Activated T-helper 2 cell treated with anti-CD3 and anti-CD28 coated beads, Interferon-gamma antibody, Interleukin-2, Interleukin-4, amounts not matched to agents 10 μg/mL and 5 μg/mL and 100 μg/mL, durations not matched to agents 14 hours and 24 hours and 36 hours (primary cell): Measurements from ENCODE around the gene FCN1. TPM values are rescaled to one million over a fixed set of nuclear protein-coding genes. Genes with fewer than 3 reads are reported as not detected.

Experiments
- DNase-seq: peaks from one replicate; pipeline ENCODE4 v3.0.0; 2021; ENCODE audit warnings: low spot score
- H3K27ac Mint-ChIP-seq: one replicate; pipeline ENCODE4 v1.8.0; 2021; ENCODE audit warnings: mixed read lengths
- H3K27me3 Mint-ChIP-seq: one replicate; pipeline ENCODE4 v1.8.0; 2021; ENCODE audit warnings: low read depth, mixed read lengths
- H3K36me3 Mint-ChIP-seq: one replicate; pipeline ENCODE4 v1.8.0; 2021; ENCODE audit warnings: low read depth, mixed read lengths
- H3K4me1 Mint-ChIP-seq: one replicate; pipeline ENCODE4 v1.8.0; 2021; ENCODE audit warnings: low read depth, mixed read lengths
- H3K4me3 Mint-ChIP-seq: one replicate; pipeline ENCODE4 v1.8.0; 2021; ENCODE audit warnings: low read depth, mild to moderate bottlenecking, moderate library complexity, mixed read lengths
- H3K9me3 Mint-ChIP-seq: one replicate; pipeline ENCODE4 v1.8.0; 2021; ENCODE audit warnings: mixed read lengths
- intact Hi-C: fragments of 100-400 bp; cut with micrococcal nuclease; formaldehyde crosslinking; loops from one replicate; pipeline ENCODE4 v1.15.1; 2023
- total RNA-seq: library from RNA; stranded (reverse); gene quantifications from 2 replicates; pipeline ENCODE4 v1.2.3, GENCODE V29; 2022

The FCN1 gene
- total RNA-seq, 1 donor from 2014 or later, result not detected

DNA sequence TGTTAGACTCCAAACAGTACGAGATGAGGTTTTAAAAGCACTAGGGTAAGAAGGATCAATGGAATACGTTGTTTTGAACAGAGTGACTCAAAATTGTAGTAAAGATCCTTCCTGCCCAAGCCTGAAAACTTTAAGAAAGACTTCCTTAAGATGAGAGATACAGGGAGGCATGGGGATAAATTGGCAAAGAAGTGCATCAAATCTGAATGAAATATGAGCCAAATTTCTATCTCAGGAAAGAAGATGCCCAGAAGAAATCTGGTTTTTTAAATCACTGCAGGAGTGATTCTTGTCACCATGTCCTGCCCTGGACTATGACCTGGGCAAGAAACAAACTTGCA, 22.2 kb downstream of the FCN1 start:
- intact Hi-C loops, result no loop called here
- Mint-ChIP-seq H3K4me1 (no peaks in the 10 kb centered on the region), H3K27ac (no peak overlapping the region), H3K4me3 (no peak overlapping the region), H3K9me3 (peaks cover 7% of the 10 kb centered on the region), H3K27me3 (no peaks in the 10 kb centered on the region), H3K36me3 (no peaks in the 10 kb centered on the region)
- DNase-seq, result no peak

DNA sequence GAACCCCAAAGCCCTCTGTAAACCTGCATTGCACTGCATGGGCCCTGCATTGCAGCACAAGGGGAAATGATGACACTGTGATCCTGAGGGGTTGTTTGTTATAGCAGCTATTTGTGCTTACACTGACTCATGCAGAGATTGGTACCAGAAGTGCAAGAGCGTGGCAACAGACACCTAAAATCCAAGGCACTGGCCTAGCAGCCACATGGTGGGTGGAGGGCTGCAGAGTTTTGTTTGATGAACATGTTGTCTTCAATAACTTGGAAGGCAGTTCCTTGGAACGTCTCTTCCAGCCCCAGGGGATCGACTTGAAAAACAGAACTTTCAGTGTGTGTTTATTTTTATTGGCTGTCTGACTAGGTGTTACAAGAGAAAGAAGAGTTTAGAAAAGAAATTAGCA, 22.6 kb downstream of the FCN1 start:
- Mint-ChIP-seq H3K4me3 (no peak overlapping the region), H3K27ac (no peak overlapping the region), H3K9me3 (peaks cover 7% of the 10 kb centered on the region), H3K36me3 (no peaks in the 10 kb centered on the region), H3K27me3 (no peaks in the 10 kb centered on the region), H3K4me1 (no peaks in the 10 kb centered on the region)
- intact Hi-C loops, result no loop called here
- no peak for DNase-seq

GRCh38 chr9:134894136-134894860, 23.4 kb downstream of the FCN1 start:
- H3K36me3 Mint-ChIP-seq, result no peaks in the 10 kb centered on the region
- H3K4me3 Mint-ChIP-seq, result no peak overlapping the region

GRCh38 chr9:134892820-134893420, 24.8 kb downstream of the FCN1 start:
- Mint-ChIP-seq H3K4me3 (no peak overlapping the region), H3K27me3 (no peaks in the 10 kb centered on the region), H3K27ac (no peak overlapping the region), H3K9me3 (no peaks in the 10 kb centered on the region), H3K36me3 (no peaks in the 10 kb centered on the region), H3K4me1 (no peaks in the 10 kb centered on the region)
- no peak for DNase-seq
- intact Hi-C loops, result no loop called here

More at GRCh38 chr9:134894136-134894860, 23.4 kb downstream of the FCN1 start:
- intact Hi-C loops, result no loop called here
- Mint-ChIP-seq H3K27ac (no peak overlapping the region), H3K27me3 (no peaks in the 10 kb centered on the region), H3K4me1 (no peaks in the 10 kb centered on the region), H3K9me3 (peaks cover 6% of the 10 kb centered on the region)
- DNase-seq, result no peak

DNA sequence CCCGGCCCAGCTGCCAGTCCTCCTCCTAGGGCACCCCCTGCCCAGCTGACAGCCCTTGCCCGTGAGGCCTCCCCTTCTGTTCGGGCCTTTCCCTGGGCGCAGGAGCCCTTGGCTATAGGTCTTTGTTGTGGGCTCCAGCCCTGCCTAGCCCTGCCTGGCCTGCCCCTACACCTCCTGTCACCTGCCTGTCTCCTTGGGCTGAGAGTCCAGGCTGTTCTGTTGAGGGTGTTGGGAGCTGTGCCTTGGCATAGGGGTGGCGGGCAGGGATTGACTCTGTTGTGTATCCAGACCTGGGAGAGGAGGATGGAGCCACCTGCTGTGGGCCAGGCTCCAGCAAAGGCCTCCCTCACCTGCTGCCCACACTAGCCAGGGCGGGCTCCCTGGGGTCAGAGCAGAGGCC, 25.5 kb downstream of the FCN1 start:
- Mint-ChIP-seq H3K36me3 (no peaks in the 10 kb centered on the region), H3K27ac (no peak overlapping the region), H3K4me3 (no peak overlapping the region), H3K27me3 (no peaks in the 10 kb centered on the region), H3K9me3 (no peaks in the 10 kb centered on the region), H3K4me1 (no peaks in the 10 kb centered on the region)
- DNase-seq, result no peak
- intact Hi-C loops, result no loop called here

- Mint-ChIP-seq H3K36me3 (no peaks in the 10 kb centered on the region), H3K9me3 (no peaks in the 10 kb centered on the region), H3K4me3 (no peak overlapping the region), H3K27me3 (no peaks in the 10 kb centered on the region), H3K27ac (no peak overlapping the region), H3K4me1 (no peaks in the 10 kb centered on the region)
- intact Hi-C loops, result no loop called here
- DNase-seq, result no peak
These were observed 26.0 kb downstream of the FCN1 start for GRCh38 chr9:134891713-134892112.

DNA sequence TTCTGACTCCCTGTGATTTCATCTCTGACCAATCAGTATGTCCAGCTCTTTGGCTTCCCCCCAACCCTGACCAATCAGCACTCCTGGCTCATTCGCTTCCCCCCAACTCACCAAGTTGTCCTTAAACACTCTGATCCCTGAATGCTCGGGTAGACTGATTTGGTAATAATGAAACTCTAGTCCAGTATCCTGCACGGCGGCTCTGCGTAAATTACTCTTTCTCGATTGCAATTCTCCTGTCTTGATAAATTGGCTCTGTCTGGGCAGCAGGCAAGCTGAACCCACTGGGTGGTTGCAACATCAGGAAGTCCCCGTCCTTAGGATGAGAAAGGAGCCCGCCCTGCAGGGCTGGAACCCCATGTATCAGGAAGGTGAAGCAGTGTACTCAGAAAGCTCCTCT, 26.7 kb downstream of the FCN1 start:
- Mint-ChIP-seq H3K27me3 (no peaks in the 10 kb centered on the region), H3K4me3 (no peak overlapping the region), H3K27ac (no peak overlapping the region), H3K36me3 (no peaks in the 10 kb centered on the region), H3K4me1 (no peaks in the 10 kb centered on the region), H3K9me3 (no peaks in the 10 kb centered on the region)
- no peak for DNase-seq
- intact Hi-C loops, result no loop called here

GRCh38 chr9:134890155-134890495, 27.6 kb downstream of the FCN1 start:
- Mint-ChIP-seq H3K4me3 (no peak overlapping the region), H3K36me3 (no peaks in the 10 kb centered on the region), H3K4me1 (no peaks in the 10 kb centered on the region), H3K27me3 (no peaks in the 10 kb centered on the region), H3K9me3 (no peaks in the 10 kb centered on the region), H3K27ac (no peak overlapping the region)
- no peak for DNase-seq
- intact Hi-C loops, result no loop called here

DNA sequence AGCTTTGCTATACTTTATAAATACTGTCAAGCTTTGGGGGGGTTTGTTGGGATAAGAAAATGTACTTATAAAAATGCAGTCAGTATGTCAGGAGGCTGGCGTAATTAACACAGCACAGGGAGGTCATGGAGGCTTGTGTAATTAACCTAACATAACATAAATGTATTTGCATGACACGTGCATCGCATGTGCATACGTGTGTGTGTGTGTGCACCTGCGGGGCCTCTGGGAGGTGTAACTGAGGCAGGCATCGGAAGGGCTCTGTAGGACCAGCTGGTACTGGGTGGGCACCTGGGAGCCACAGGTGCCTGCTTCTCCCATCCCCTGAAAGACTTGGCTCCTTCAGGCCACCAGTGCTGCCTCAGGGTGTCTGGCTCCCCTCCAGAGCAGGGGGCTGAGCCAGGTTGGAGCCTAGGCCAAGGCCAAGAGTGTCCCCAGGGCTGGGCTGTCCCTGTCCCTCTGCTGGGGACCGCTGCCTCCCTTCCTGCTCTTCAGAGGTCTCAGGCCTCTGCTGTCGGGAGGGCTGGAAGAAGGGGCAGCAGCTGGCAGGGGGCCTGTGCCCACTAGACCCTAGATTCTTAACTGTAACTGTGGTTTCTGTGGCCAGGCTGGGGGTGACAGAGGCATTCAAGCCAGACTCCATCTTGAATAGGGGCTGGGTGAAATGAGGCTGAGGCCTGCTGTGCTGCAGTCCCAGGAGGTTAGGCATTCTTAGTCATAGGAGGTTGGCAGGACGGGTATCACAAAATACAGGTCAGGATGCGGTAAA, 28.1 kb downstream of the FCN1 start:
- DNase-seq, result no peak
- no peaks in the 10 kb centered on the region for H3K4me1 Mint-ChIP-seq
- intact Hi-C loops, result no loop called here
- H3K27ac Mint-ChIP-seq, result no peak overlapping the region
- no peaks in the 10 kb centered on the region for H3K27me3 Mint-ChIP-seq
- no peak overlapping the region for H3K4me3 Mint-ChIP-seq
- no peaks in the 10 kb centered on the region for H3K36me3 Mint-ChIP-seq
- no peaks in the 10 kb centered on the region for H3K9me3 Mint-ChIP-seq

- H3K27me3 Mint-ChIP-seq, result no peaks in the 10 kb centered on the region
- DNase-seq, result no peak
- intact Hi-C loops, result no loop called here
- no peaks in the 10 kb centered on the region for H3K36me3 Mint-ChIP-seq
- H3K27ac Mint-ChIP-seq, result no peak overlapping the region
- no peaks in the 10 kb centered on the region for H3K4me1 Mint-ChIP-seq
- H3K9me3 Mint-ChIP-seq, result no peaks in the 10 kb centered on the region
- H3K4me3 Mint-ChIP-seq, result no peak overlapping the region
These were observed 29.0 kb downstream of the FCN1 start for GRCh38 chr9:134888603-134889190.

DNA sequence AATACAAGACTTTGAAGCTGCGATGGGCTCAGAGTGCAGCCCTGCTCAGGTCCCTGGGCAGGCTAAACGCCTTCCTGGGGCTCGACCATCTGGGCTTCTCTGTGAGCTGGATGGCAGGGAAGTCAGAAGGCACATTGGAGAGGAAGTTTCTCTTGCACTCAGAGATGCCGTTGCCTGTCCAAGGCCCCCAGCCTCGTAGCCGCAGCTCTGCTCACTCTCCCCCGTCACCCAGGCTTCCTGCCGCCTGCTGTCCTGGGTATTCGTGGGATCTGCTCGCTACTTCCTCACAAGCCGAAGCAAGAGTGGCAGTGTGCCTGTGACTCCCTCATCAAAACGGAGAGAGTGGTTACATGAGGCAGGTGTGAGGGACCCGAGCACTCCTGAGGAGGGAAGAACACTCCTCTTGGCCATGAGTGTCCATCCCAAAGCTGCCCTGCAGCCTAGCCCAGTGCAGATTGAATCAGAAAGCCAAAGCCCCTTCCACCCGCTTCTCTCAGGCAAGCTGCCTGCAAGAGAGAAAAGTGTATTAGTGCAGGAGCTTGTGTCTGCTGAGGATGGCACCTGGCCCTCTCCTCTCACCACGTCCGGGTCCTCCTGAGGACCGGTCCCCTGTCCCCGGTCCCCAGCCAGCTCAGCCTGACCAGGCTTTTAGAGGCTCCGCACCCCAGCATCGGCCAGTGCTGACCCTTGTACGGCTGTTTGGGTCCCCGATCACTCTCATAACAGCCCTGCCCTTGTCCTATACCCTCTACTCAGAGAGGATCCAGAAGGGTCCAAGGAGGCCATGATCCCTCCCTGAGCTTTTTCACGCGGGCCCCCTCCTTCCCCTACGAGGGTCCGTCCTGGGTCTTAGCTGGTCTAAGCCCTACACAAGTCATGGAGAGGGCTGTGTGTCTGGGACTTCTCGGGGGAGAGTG, 29.8 kb downstream of the FCN1 start:
- no peak for DNase-seq
- H3K36me3 Mint-ChIP-seq, result no peaks in the 10 kb centered on the region
- intact Hi-C loops, result no loop called here
- H3K27ac Mint-ChIP-seq, result no peak overlapping the region
- H3K27me3 Mint-ChIP-seq, result no peaks in the 10 kb centered on the region
- no peak overlapping the region for H3K4me3 Mint-ChIP-seq
- no peaks in the 10 kb centered on the region for H3K4me1 Mint-ChIP-seq
- no peaks in the 10 kb centered on the region for H3K9me3 Mint-ChIP-seq

DNA sequence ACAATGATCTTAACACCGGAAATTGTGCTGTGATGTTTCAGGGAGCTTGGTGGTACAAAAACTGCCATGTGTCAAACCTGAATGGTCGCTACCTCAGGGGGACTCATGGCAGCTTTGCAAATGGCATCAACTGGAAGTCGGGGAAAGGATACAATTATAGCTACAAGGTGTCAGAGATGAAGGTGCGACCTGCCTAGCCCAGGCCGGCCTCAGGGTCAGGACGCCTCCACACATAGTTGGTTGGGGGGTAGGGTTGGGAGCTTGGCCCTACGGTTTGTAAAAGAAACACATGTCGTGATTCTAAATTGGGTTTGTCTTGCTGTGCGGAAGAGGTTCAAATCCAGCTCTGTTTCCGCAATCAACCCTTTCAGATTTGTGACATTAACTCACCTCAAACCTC, 30.5 kb downstream of the FCN1 start:
- intact Hi-C loops, result no loop called here
- no peak overlapping the region for H3K4me3 Mint-ChIP-seq
- no peak overlapping the region for H3K27ac Mint-ChIP-seq
- no peaks in the 10 kb centered on the region for H3K36me3 Mint-ChIP-seq
- no peaks in the 10 kb centered on the region for H3K27me3 Mint-ChIP-seq
- DNase-seq, result no peak
- H3K4me1 Mint-ChIP-seq, result no peaks in the 10 kb centered on the region
- H3K9me3 Mint-ChIP-seq, result no peaks in the 10 kb centered on the region
